Hepatocyte (in vitro differentiated cells): ENCODE measurements around the gene CCDC182.

Source experiments
- EZH2 ChIP-seq: fragments of 200-600 bp; sonication (generic); IDR thresholded peaks from 2 replicates; pipeline ENCODE4 v1.6.1; 2016; ENCODE audit warnings: antibody characterized with exemption, mild to moderate bottlenecking, borderline replicate concordance
- TF ChIP-seq, protein P1 (sequence below): fragments of 200-600 bp; sonication (generic); IDR thresholded peaks from 2 replicates; pipeline ENCODE4 v1.5.1; 2016; ENCODE audit warnings: antibody characterized with exemption, mild to moderate bottlenecking; ENCODE audit not compliant: poor library complexity

DNA sequence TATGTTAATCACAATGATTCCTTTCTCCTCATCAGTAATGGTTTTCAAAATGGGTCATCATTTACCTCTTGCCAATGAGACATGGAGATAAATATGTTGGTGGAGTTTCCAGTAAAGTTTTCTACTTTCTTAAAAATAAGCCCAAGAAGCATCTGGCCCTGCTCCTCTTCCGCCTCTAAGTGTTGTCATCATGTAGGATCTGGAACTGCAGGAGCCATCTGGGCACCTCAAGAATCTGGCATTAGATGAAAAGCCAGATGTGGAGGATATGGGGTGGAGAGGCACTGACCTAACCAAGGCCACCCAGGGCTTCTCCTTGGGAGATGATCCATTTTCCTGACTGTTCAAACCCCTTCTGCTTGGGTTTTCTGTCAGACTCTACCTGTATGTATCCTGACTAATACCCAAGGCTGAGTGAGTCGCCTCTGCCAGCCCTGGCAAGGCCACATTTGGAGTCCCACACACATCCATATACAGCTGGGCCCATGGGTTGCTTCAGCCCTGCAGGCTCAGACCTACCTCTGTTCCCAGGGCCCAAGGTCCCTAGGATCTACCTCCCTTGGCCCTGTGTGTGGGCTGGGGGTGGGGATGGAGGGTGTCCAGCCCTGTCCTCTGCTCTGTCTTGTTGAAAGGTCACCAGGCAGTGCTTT, 24.6 kb downstream of the CCDC182 start:
- no peak for TF ChIP-seq EZH2
- TF ChIP-seq, protein P1, sequence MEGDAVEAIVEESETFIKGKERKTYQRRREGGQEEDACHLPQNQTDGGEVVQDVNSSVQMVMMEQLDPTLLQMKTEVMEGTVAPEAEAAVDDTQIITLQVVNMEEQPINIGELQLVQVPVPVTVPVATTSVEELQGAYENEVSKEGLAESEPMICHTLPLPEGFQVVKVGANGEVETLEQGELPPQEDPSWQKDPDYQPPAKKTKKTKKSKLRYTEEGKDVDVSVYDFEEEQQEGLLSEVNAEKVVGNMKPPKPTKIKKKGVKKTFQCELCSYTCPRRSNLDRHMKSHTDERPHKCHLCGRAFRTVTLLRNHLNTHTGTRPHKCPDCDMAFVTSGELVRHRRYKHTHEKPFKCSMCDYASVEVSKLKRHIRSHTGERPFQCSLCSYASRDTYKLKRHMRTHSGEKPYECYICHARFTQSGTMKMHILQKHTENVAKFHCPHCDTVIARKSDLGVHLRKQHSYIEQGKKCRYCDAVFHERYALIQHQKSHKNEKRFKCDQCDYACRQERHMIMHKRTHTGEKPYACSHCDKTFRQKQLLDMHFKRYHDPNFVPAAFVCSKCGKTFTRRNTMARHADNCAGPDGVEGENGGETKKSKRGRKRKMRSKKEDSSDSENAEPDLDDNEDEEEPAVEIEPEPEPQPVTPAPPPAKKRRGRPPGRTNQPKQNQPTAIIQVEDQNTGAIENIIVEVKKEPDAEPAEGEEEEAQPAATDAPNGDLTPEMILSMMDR, result no peak
